HCT116 (cell line): ENCODE results near the gene STX10. TPM values are rescaled to one million over a fixed set of nuclear protein-coding genes. Genes with fewer than 3 reads are reported as not detected.
A peak's percentile ranks its signal among the peaks of the same experiment; 100 is the strongest.

Experiments used
- ATAC-seq: fragments of 200-7000 bp; cut with Tn5 transposase; 2 replicates; pipeline ENCODE4 v1.9.1; 2020; ENCODE audit warnings: mild to moderate bottlenecking, moderate library complexity
- BruUV-seq: library from RNA; stranded (reverse); fragments of 400-500 nt; replicated peaks from 2 replicates; lab custom pipeline; 2021; lab: Mats Ljungman, UMichigan
- CTCF ChIA-PET: fragments of 300-600 bp; sonication (Branson Sonifier 250); formaldehyde crosslinking; loops from one replicate; lab custom pipeline; 2021; ENCODE audit warnings: antibody characterized with exemption; lab: Charles Lee
- POLR2A ChIA-PET: fragments of 300-600, 350-600 bp; sonication (Branson Sonifier 250); formaldehyde crosslinking; loops from one replicate; lab custom pipeline; 2021; ENCODE audit warnings: antibody characterized with exemption; lab: Charles Lee
- RAD21 ChIA-PET, 2 experiments: fragments of 300-600 bp; sonication (Branson Sonifier 250); formaldehyde crosslinking; loops; one replicate each; lab custom pipeline; 2023; ENCODE audit warnings: low total read pairs in 2 of 2; ENCODE audit not compliant: uncharacterized antibody in 2 of 2, unreplicated experiment in 2 of 2, low non-redundant PET in 1 of 2; lab: Charles Lee
- DNase-seq: peaks from one replicate; pipeline ENCODE4 v3.0.0-alpha.2; 2010; ENCODE audit warnings: low read depth, low spot score
- H2AFZ ChIP-seq: fragments of 200-600 bp; shearing (Covaris generic), sonication (generic); 2 replicates; pipeline ENCODE4 v1.6.1; 2017; ENCODE audit warnings: low read depth, mixed run types, mixed read lengths, antibody characterized with exemption, low read length; ENCODE audit not compliant: poor library complexity, severe bottlenecking
- H3K27ac ChIP-seq: 2 replicates; pipeline ENCODE4 v1.5.1; 2012; ENCODE audit warnings: low read depth, low read length
- H3K27me3 ChIP-seq: fragments of 200-600 bp; sonication (generic); 2 replicates; pipeline ENCODE4 v1.6.1; 2016; ENCODE audit warnings: mixed run types, low read length, mixed read lengths; ENCODE audit not compliant: insufficient read depth
- H3K36me3 ChIP-seq, 2 experiments: fragments of 200-500 bp in 1 of 2; fragments of 200-600 bp in 1 of 2; sonication (Bioruptor generic) in 1 of 2; sonication (generic) in 1 of 2; 2 replicates each; pipeline versions ENCODE4 v1.5.1 to v1.6.1; 2014 to 2016; ENCODE audit warnings: low read length in 2 of 2, inconsistent platforms in 1 of 2, mixed read lengths in 1 of 2, mixed run types in 1 of 2; ENCODE audit not compliant: insufficient read depth in 2 of 2, control insufficient read depth in 1 of 2
- H3K4me1 ChIP-seq, 2 experiments: fragments of 200-600 bp in 1 of 2; sonication (generic) in 1 of 2; 2 replicates each; pipeline versions ENCODE4 v1.5.1 to v1.6.1; 2012 to 2017; ENCODE audit warnings: low read length in 2 of 2, inconsistent platforms in 1 of 2, mild to moderate bottlenecking in 1 of 2, mixed read lengths in 1 of 2, mixed run types in 1 of 2, moderate library complexity in 1 of 2; ENCODE audit not compliant: insufficient read depth in 2 of 2, control insufficient read depth in 1 of 2
- H3K4me2 ChIP-seq: fragments of 200-600 bp; sonication (generic); 2 replicates; pipeline ENCODE4 v1.6.1; 2017; ENCODE audit warnings: mixed run types, low read length, mixed read lengths
- H3K4me3 ChIP-seq, 2 experiments: fragments of 200-600 bp in 1 of 2; sonication (generic) in 1 of 2; replicated peaks in 1 of 2; 2 replicates each; pipeline ENCODE4 v1.5.1; 2011 to 2016; ENCODE audit warnings: low read length in 2 of 2, control low read depth in 1 of 2, low read depth in 1 of 2, mild to moderate bottlenecking in 1 of 2, mixed read lengths in 1 of 2, mixed run types in 1 of 2
- H3K79me2 ChIP-seq: fragments of 200-600 bp; sonication (generic); 2 replicates; pipeline ENCODE4 v1.6.1; 2017; ENCODE audit warnings: mild to moderate bottlenecking, mixed run types, low read length, moderate library complexity, mixed read lengths; ENCODE audit not compliant: insufficient read depth
- H3K9ac ChIP-seq: fragments of 200-600 bp; sonication (generic); 2 replicates; pipeline ENCODE4 v1.6.1; 2016; ENCODE audit warnings: low read length, mixed read lengths
- H3K9me2 ChIP-seq: fragments of 200-600 bp; sonication (generic), shearing (Covaris generic); 2 replicates; pipeline ENCODE4 v1.6.1; 2017; ENCODE audit warnings: mixed run types, mild to moderate bottlenecking, moderate library complexity; ENCODE audit not compliant: insufficient read depth
- H3K9me3 ChIP-seq, 2 experiments: fragments of 200-500 bp in 1 of 2; fragments of 200-600 bp in 1 of 2; sonication (Bioruptor generic) in 1 of 2; sonication (generic) in 1 of 2; 2 replicates each; pipeline ENCODE4 v1.6.1; 2014 to 2017; ENCODE audit warnings: low read length in 2 of 2, mixed read lengths in 2 of 2, inconsistent platforms in 1 of 2, low read depth in 1 of 2, mild to moderate bottlenecking in 1 of 2, mixed run types in 1 of 2, moderate library complexity in 1 of 2; ENCODE audit not compliant: control insufficient read depth in 1 of 2, insufficient read depth in 1 of 2
- H4K20me1 ChIP-seq: fragments of 200-600 bp; sonication (generic), shearing (Covaris generic); 2 replicates; pipeline ENCODE4 v1.6.1; 2017; ENCODE audit warnings: mixed run types, mild to moderate bottlenecking, moderate library complexity; ENCODE audit not compliant: insufficient read depth
- EGR1 ChIP-seq: IDR thresholded peaks from 2 replicates; pipeline ENCODE4 v1.6.1; 2012; ENCODE audit warnings: low read depth
- ELF1 ChIP-seq: IDR thresholded peaks from 2 replicates; pipeline ENCODE4 v1.6.1; 2012; ENCODE audit warnings: low read depth, borderline replicate concordance
- EZH2phosphoT487 ChIP-seq: fragments of 200-600 bp; IDR thresholded peaks from 2 replicates; pipeline ENCODE4 v1.6.1; 2018; ENCODE audit warnings: antibody characterized with exemption, borderline replicate concordance
- FOSL1 ChIP-seq: IDR thresholded peaks from 2 replicates; pipeline ENCODE4 v1.6.1; 2012; ENCODE audit warnings: low read depth
- JUND ChIP-seq: IDR thresholded peaks from 2 replicates; pipeline ENCODE4 v1.6.1; 2012
- MAX ChIP-seq: IDR thresholded peaks from 2 replicates; pipeline ENCODE4 v1.6.1; 2012
- POLR2A ChIP-seq: IDR thresholded peaks from 2 replicates; pipeline ENCODE4 v1.7.0; 2011; ENCODE audit warnings: borderline replicate concordance; ENCODE audit not compliant: insufficient read depth, insufficient read length; ENCODE audit errors: extremely low read depth
- POLR2AphosphoS5 ChIP-seq: IDR thresholded peaks from 2 replicates; pipeline ENCODE4 v1.6.1; 2011; ENCODE audit warnings: mild to moderate bottlenecking, low read depth, low read length, moderate library complexity
- REST ChIP-seq: IDR thresholded peaks from 2 replicates; pipeline ENCODE4 v1.6.1; 2012; ENCODE audit warnings: low read depth
- SIN3A ChIP-seq: IDR thresholded peaks from 2 replicates; pipeline ENCODE4 v1.6.1; 2012; ENCODE audit warnings: low read depth
- SP1 ChIP-seq: IDR thresholded peaks from 2 replicates; pipeline ENCODE4 v1.6.1; 2012; ENCODE audit warnings: low read depth
- TCF7L2 ChIP-seq: IDR thresholded peaks from 2 replicates; pipeline ENCODE4 v1.7.0; 2011; ENCODE audit warnings: borderline replicate concordance, inconsistent platforms; ENCODE audit not compliant: insufficient read depth, insufficient read length; ENCODE audit errors: extremely low read depth
- ZNF274 ChIP-seq: fragments of 200-500 bp; sonication (Bioruptor generic); IDR thresholded peaks from 2 replicates; pipeline ENCODE4 v1.6.1; 2014; ENCODE audit warnings: mild to moderate bottlenecking, low read depth, low read length, inconsistent platforms
- intact Hi-C: fragments of 100-400 bp; cut with micrococcal nuclease; formaldehyde crosslinking; loops from 2 replicates; pipeline ENCODE4 v1.10.0; 2022
- total RNA-seq: library from RNA; stranded (reverse); gene quantifications from one replicate; pipeline ENCODE4 v1.2.1, GENCODE V29; 2021; ENCODE audit not compliant: unreplicated experiment

STX10 gene
- total RNA-seq, 1 experiment from 2014 or later: 149 TPM

GRCh38 chr19:13155472-13156359, 5.5 kb upstream of the STX10 start:
- peak overlapping the region; percentile 96 for H3K9ac ChIP-seq
- peaks cover 29% of the 10 kb centered on the region for H3K79me2 ChIP-seq
- H3K36me3 ChIP-seq: peaks cover 0 to 12% of the 10 kb centered on the region in 2 experiments; a peak in 2 of 4 replicates
- H3K27me3 ChIP-seq: no peaks in the 10 kb centered on the region
- peaks cover 33 to 67% of the 10 kb centered on the region in 2 experiments for H3K4me1 ChIP-seq
- DNase-seq (no peak), ATAC-seq (peak; percentile 24)
- peak; percentile 20 for TF ChIP-seq POLR2A
- no peak for TF ChIP-seq EZH2phosphoT487
- TF ChIP-seq FOSL1: no peak
- TF ChIP-seq JUND: no peak
- TF ChIP-seq REST: no peak
- no peak for TF ChIP-seq SP1
- no peak for TF ChIP-seq ELF1
- TF ChIP-seq SIN3A: no peak
- peak; percentile 80 for TF ChIP-seq TCF7L2
- no peak for TF ChIP-seq ZNF274
- TF ChIP-seq EGR1: no peak
- no peak for TF ChIP-seq MAX
- peak; percentile 3 for TF ChIP-seq POLR2AphosphoS5
- H3K4me3 ChIP-seq: peak overlapping the region; percentile 81 to 94
- peak overlapping the region; percentile 100 for H3K4me2 ChIP-seq
- no peak overlapping the region for H2AFZ ChIP-seq
- CTCF ChIA-PET: interaction anchor here (0.6 to 1.7 kb wide), 7 partner anchors 14 to 107 kb away, joined by 3 to 5 read pairs (median 4); no protein-coding TSS in a partner anchor
- POLR2A ChIA-PET: interaction anchor here (0.6 to 4.6 kb wide), 15 partner anchors 9 to 190 kb away, joined by 3 to 63 read pairs (median 4); partner anchors contain the start of gene NACC1
- H4K20me1 ChIP-seq: peaks cover 12% of the 10 kb centered on the region; the same call in 1 of the 2 replicates
- intact Hi-C loops: loop anchor here (1.0 to 2.0 kb wide), 2 partner anchors 35 to 79 kb away; no protein-coding TSS in a partner anchor
- H3K9me3 ChIP-seq: no peaks in the 10 kb centered on the region
- no TSS peak for BruUV-seq
- H3K27ac ChIP-seq: peak overlapping the region; percentile 99
- H3K9me2 ChIP-seq: no peaks in the 10 kb centered on the region
- RAD21 ChIA-PET: interaction anchor here in 1 of 2 experiments (1.1 kb wide), 1 partner anchor 106 kb away, joined by 3 read pairs; no protein-coding TSS in a partner anchor
